OCI-LY7 (cell line): ENCODE data around the gene MAMDC2. TPM values are rescaled to one million over a fixed set of nuclear protein-coding genes. Genes with fewer than 3 reads are reported as not detected.

Experiments used
- BruUV-seq: library from RNA; stranded (reverse); fragments of 400-500 nt; replicated peaks from 2 replicates; lab custom pipeline; 2021; lab: Mats Ljungman, UMichigan
- CTCF ChIA-PET: fragments of 300-600 bp; sonication (Branson Sonifier 250); formaldehyde crosslinking; loops from one replicate; lab custom pipeline; 2022; ENCODE audit warnings: antibody characterized with exemption; ENCODE audit not compliant: unreplicated experiment; lab: Charles Lee
- POLR2A ChIA-PET: fragments of 300-600 bp; sonication (Branson Sonifier 250); formaldehyde crosslinking; loops from one replicate; lab custom pipeline; 2022; ENCODE audit warnings: antibody characterized with exemption; lab: Charles Lee
- DNase-seq: peaks from one replicate; pipeline ENCODE4 v3.0.0-alpha.2; 2015; ENCODE audit warnings: low spot score
- H2AFZ ChIP-seq: fragments of 200-600 bp; sonication (generic), shearing (Covaris generic); 2 replicates; pipeline ENCODE4 v1.6.1; 2014; ENCODE audit warnings: mild to moderate bottlenecking, antibody characterized with exemption, low read length, moderate library complexity
- H3K27ac ChIP-seq: fragments of 200-600 bp; sonication (generic); 2 replicates; pipeline ENCODE4 v1.5.1; 2014; ENCODE audit warnings: mixed run types, low read depth, mild to moderate bottlenecking, moderate library complexity, low read length, inconsistent platforms; ENCODE audit not compliant: poor library complexity, severe bottlenecking
- H3K36me3 ChIP-seq: fragments of 200-600 bp; sonication (generic); 2 replicates; pipeline ENCODE4 v1.6.1; 2014; ENCODE audit warnings: mild to moderate bottlenecking, antibody characterized with exemption, low read length, moderate library complexity, mixed read lengths; ENCODE audit not compliant: insufficient read depth
- H3K4me1 ChIP-seq: fragments of 200-600 bp; sonication (generic); 2 replicates; pipeline ENCODE4 v1.5.1; 2014; ENCODE audit warnings: mild to moderate bottlenecking, low read length; ENCODE audit not compliant: insufficient read depth, poor library complexity, severe bottlenecking
- H3K4me2 ChIP-seq: fragments of 200-600 bp; sonication (generic); 2 replicates; pipeline ENCODE4 v1.6.1; 2014; ENCODE audit warnings: mild to moderate bottlenecking, low read length
- H3K4me3 ChIP-seq: fragments of 200-600 bp; sonication (generic); 2 replicates; pipeline ENCODE4 v1.5.1; 2014; ENCODE audit warnings: mild to moderate bottlenecking, low read depth, low read length; ENCODE audit not compliant: poor library complexity, severe bottlenecking
- H3K79me2 ChIP-seq: fragments of 200-600 bp; sonication (generic); 2 replicates; pipeline ENCODE4 v1.6.1; 2016; ENCODE audit warnings: low read depth, mild to moderate bottlenecking, low read length, moderate library complexity, mixed read lengths; ENCODE audit not compliant: insufficient read depth
- H3K9me2 ChIP-seq: fragments of 200-600 bp; sonication (generic); 2 replicates; pipeline ENCODE4 v1.6.1; 2016; ENCODE audit warnings: mild to moderate bottlenecking, low read length, mixed read lengths; ENCODE audit not compliant: insufficient read depth
- H3K9me3 ChIP-seq: fragments of 200-600 bp; sonication (generic); 2 replicates; pipeline ENCODE4 v1.6.1; 2014; ENCODE audit warnings: mild to moderate bottlenecking, mixed run types, low read length, mixed read lengths
- H4K20me1 ChIP-seq: fragments of 200-600 bp; sonication (generic); 2 replicates; pipeline ENCODE4 v1.6.1; 2014; ENCODE audit warnings: mild to moderate bottlenecking, antibody characterized with exemption, low read length, moderate library complexity, mixed read lengths; ENCODE audit not compliant: insufficient read depth
- CTCF ChIP-seq: fragments of 200-600 bp; sonication (generic); conservative IDR thresholded peaks from 2 replicates; pipeline ENCODE4 v1.5.1; 2014; ENCODE audit warnings: mild to moderate bottlenecking, antibody characterized with exemption, low read length, moderate library complexity, mixed read lengths
- EZH2phosphoT487 ChIP-seq: fragments of 200-600 bp; sonication (generic); IDR thresholded peaks from 2 replicates; pipeline ENCODE4 v1.6.1; 2018; ENCODE audit warnings: low read depth, borderline replicate concordance, mild to moderate bottlenecking, mixed run types, antibody characterized with exemption, low read length, moderate library complexity, mixed read lengths
- intact Hi-C: fragments of 100-400 bp; cut with micrococcal nuclease; formaldehyde crosslinking; loops from one replicate; pipeline ENCODE4 v1.10.0; 2022; ENCODE audit not compliant: unreplicated experiment
- total RNA-seq, 2 experiments: library from RNA; depleted of rRNA in 1 of 2; stranded (reverse); fragments of >200 nt in 1 of 2; shearing (Covaris generic) in 1 of 2; gene quantifications; 2 replicates each; pipeline ENCODE4 v1.2.3, GENCODE V29; 2014 to 2022

MAMDC2 gene
- total RNA-seq, 2 experiments from 2014 or later: not detected

GRCh38 chr9:70092190-70092589 lies 48.5 kb downstream of the MAMDC2 start:
- intact Hi-C loops: no loop called here
- TF ChIP-seq CTCF (no peak), EZH2phosphoT487 (no peak)
- Histone ChIP-seq H3K4me1 (no peaks in the 10 kb centered on the region), H3K27ac (no peak overlapping the region), H2AFZ (no peak overlapping the region), H3K4me3 (no peak overlapping the region), H3K79me2 (no peaks in the 10 kb centered on the region), H3K36me3 (no peaks in the 10 kb centered on the region), H4K20me1 (no peaks in the 10 kb centered on the region), H3K9me2 (no peaks in the 10 kb centered on the region), H3K9me3 (no peaks in the 10 kb centered on the region), H3K4me2 (no peak overlapping the region)
- DNase-seq: no peak
- BruUV-seq: no TSS peak
- CTCF ChIA-PET: no interaction called here
- POLR2A ChIA-PET: no interaction called here

GRCh38 chr9:70093095-70093494 lies 49.4 kb downstream of the MAMDC2 start:
- no peaks in the 10 kb centered on the region for H3K36me3 ChIP-seq
- TF ChIP-seq CTCF (no peak), EZH2phosphoT487 (no peak)
- CTCF ChIA-PET: no interaction called here
- no TSS peak for BruUV-seq
- no peaks in the 10 kb centered on the region for H3K79me2 ChIP-seq
- H2AFZ ChIP-seq: no peak overlapping the region
- H3K4me2 ChIP-seq: no peak overlapping the region
- no peaks in the 10 kb centered on the region for H3K9me3 ChIP-seq
- no peak overlapping the region for H3K4me3 ChIP-seq
- H4K20me1 ChIP-seq: no peaks in the 10 kb centered on the region
- no peaks in the 10 kb centered on the region for H3K4me1 ChIP-seq
- POLR2A ChIA-PET: no interaction called here
- DNase-seq: no peak
- intact Hi-C loops: no loop called here
- no peaks in the 10 kb centered on the region for H3K9me2 ChIP-seq
- no peak overlapping the region for H3K27ac ChIP-seq

- H3K4me1 ChIP-seq: no peaks in the 10 kb centered on the region
- no peak overlapping the region for H3K27ac ChIP-seq
- H3K4me2 ChIP-seq: no peak overlapping the region
- no peak overlapping the region for H2AFZ ChIP-seq
- ChIA-PET POLR2A (no interaction called here), CTCF (no interaction called here)
- H3K9me3 ChIP-seq: no peaks in the 10 kb centered on the region
- no peaks in the 10 kb centered on the region for H4K20me1 ChIP-seq
- TF ChIP-seq CTCF (no peak), EZH2phosphoT487 (no peak)
- no peak for DNase-seq
- intact Hi-C loops: no loop called here
- no peaks in the 10 kb centered on the region for H3K9me2 ChIP-seq
- no peak overlapping the region for H3K4me3 ChIP-seq
- H3K36me3 ChIP-seq: no peaks in the 10 kb centered on the region
- BruUV-seq: no TSS peak
- H3K79me2 ChIP-seq: no peaks in the 10 kb centered on the region
Measured at GRCh38 chr9:70093944-70094343, 50.3 kb downstream of the MAMDC2 start.
